Measurements from ENCODE around the gene USP36.

GRCh38 chr17:78798695-78799559 is 41.7 kb downstream of the USP36 start:
- TF ChIP-seq CTCF (IDR thresholded peaks at IDR 0.05) (peak; percentile 49), ZFX (IDR thresholded peaks at IDR 0.05; ENCODE audit: borderline replicate concordance) (no peak)

Measured in 22Rv1 (cell line).